Esophagus squamous epithelium (tissue), 5 donors: ENCODE results near the gene GTPBP6. TPM values are rescaled to one million over a fixed set of nuclear protein-coding genes. Genes with fewer than 3 reads are reported as not detected.

Experiments used
- DNase-seq: peaks from one replicate; lab custom pipeline; 2025; lab: John Stamatoyannopoulos, UW
- H3K27ac ChIP-seq, 4 donors: fragments of 200-600 bp; sonication (generic); one replicate each; pipeline ENCODE4 v1.5.1; 2016 to 2019; ENCODE audit warnings: mild to moderate bottlenecking in 1 of 4
- H3K27me3 ChIP-seq, 4 donors: fragments of 200-600 bp; sonication (generic); 1 replicate in 3 of 4; 2 replicates in 1 of 4; pipeline versions ENCODE4 v1.5.1 to v1.6.0; 2017 to 2021; ENCODE audit warnings: antibody characterized with exemption in 1 of 4
- H3K36me3 ChIP-seq, 3 donors: fragments of 200-600 bp; sonication (generic); one replicate each; pipeline ENCODE4 v1.5.1; 2016 to 2019
- H3K4me1 ChIP-seq, 3 donors: fragments of 200-600 bp; sonication (generic); one replicate each; pipeline ENCODE4 v1.5.1; 2017 to 2019
- H3K4me3 ChIP-seq, 4 donors: fragments of 200-600 bp; sonication (generic); 1 replicate in 3 of 4; 2 replicates in 1 of 4; pipeline ENCODE4 v1.5.1; 2016 to 2019; ENCODE audit warnings: mild to moderate bottlenecking in 2 of 4, moderate library complexity in 1 of 4
- H3K9me3 ChIP-seq, 3 donors: fragments of 200-600 bp; sonication (generic); one replicate each; pipeline ENCODE4 v1.5.1; 2016 to 2019
- POLR2A ChIP-seq, 4 donors: fragments of 450-650 bp; IDR thresholded peaks; one replicate each; pipeline ENCODE4 v1.6.1; 2017; ENCODE audit warnings: antibody characterized with exemption in 4 of 4, mild to moderate bottlenecking in 4 of 4, moderate library complexity in 3 of 4
- WGBS, 2 donors: methylation state at CpG; one replicate each; pipeline ENCODE4 v1.1.5; 2018; 5-methylcytosine and 5-hydroxymethylcytosine counted together
- intact Hi-C: fragments of 100-400 bp; cut with DNase I; formaldehyde crosslinking; loops from one replicate; pipeline ENCODE4 v1.15.0; 2022
- total RNA-seq, 4 donors: library from RNA; depleted of rRNA; stranded (reverse); fragments of >200 nt; gene quantifications; one replicate each; pipeline ENCODE4 v1.1.0, GENCODE V29; 2016
- TF ChIP-seq, protein P1 (sequence below), 6 experiments: fragments of 450-650 bp in 4 of 6; fragments of 200-600 bp in 2 of 6; sonication (generic) in 2 of 6; IDR thresholded peaks; one replicate each; pipeline ENCODE4 v1.5.1; 2016 to 2019; ENCODE audit warnings: antibody characterized with exemption in 6 of 6, mild to moderate bottlenecking in 4 of 6, moderate library complexity in 4 of 6
- donor health status: DM: yes; HTN: yes; CAD: no.

The GTPBP6 gene
- total RNA-seq, 4 donors from 2014 or later: 22.2 to 45.4 (median 28.0) TPM

DNA sequence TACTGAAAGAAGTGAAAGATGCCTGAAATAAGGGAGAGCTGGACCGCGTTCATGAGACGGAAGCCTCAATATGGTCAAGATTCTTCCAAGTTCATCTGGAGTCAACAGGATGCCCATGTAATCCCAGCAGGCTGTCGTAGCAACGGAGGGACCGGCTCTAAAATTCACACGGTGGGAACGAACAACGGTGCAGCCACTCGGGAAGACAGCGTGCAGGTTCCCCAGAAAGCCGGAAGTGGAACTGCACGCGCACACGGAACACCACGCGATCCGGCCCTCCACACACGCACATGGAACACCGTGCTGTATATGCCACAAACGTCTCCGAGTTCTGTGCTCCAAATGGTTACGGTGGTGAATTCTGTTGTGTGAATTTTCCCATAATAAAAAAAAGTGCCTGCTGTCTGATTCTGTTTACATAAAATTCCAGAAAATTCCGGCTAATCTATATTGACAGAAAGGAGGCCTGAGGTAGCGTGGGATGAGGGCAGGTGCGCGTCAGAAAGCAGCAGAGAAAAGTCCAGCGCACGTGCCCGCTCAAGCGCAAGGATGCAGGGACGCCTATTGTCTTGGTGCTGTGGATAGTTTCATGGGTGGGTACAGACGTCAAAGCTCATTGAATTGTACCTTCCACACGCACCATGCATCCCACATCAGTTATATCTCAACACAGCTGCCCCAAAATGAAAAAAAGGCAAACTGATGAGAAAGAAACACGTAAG is 36.9 kb upstream of the GTPBP6 start:
- Histone ChIP-seq H3K27me3 (no peaks in the 10 kb centered on the region), H3K4me1 (no peaks in the 10 kb centered on the region), H3K36me3 (peaks cover 0 to 58% (median 0%) of the 10 kb centered on the region in 3 donors), H3K27ac (no peak overlapping the region), H3K4me3 (no peak overlapping the region), H3K9me3 (peaks cover 0 to 12% (median 11%) of the 10 kb centered on the region in 3 donors)
- 93 to 95% methylated on average over 35 of the region's 35 CpGs for WGBS, 2 donors
- intact Hi-C loops: no loop called here
- TF ChIP-seq POLR2A (IDR thresholded peaks at IDR 0.05): no peak
- TF ChIP-seq, protein P1, sequence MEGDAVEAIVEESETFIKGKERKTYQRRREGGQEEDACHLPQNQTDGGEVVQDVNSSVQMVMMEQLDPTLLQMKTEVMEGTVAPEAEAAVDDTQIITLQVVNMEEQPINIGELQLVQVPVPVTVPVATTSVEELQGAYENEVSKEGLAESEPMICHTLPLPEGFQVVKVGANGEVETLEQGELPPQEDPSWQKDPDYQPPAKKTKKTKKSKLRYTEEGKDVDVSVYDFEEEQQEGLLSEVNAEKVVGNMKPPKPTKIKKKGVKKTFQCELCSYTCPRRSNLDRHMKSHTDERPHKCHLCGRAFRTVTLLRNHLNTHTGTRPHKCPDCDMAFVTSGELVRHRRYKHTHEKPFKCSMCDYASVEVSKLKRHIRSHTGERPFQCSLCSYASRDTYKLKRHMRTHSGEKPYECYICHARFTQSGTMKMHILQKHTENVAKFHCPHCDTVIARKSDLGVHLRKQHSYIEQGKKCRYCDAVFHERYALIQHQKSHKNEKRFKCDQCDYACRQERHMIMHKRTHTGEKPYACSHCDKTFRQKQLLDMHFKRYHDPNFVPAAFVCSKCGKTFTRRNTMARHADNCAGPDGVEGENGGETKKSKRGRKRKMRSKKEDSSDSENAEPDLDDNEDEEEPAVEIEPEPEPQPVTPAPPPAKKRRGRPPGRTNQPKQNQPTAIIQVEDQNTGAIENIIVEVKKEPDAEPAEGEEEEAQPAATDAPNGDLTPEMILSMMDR (IDR thresholded peaks at IDR 0.05): no peak
- no peak for DNase-seq

DNA sequence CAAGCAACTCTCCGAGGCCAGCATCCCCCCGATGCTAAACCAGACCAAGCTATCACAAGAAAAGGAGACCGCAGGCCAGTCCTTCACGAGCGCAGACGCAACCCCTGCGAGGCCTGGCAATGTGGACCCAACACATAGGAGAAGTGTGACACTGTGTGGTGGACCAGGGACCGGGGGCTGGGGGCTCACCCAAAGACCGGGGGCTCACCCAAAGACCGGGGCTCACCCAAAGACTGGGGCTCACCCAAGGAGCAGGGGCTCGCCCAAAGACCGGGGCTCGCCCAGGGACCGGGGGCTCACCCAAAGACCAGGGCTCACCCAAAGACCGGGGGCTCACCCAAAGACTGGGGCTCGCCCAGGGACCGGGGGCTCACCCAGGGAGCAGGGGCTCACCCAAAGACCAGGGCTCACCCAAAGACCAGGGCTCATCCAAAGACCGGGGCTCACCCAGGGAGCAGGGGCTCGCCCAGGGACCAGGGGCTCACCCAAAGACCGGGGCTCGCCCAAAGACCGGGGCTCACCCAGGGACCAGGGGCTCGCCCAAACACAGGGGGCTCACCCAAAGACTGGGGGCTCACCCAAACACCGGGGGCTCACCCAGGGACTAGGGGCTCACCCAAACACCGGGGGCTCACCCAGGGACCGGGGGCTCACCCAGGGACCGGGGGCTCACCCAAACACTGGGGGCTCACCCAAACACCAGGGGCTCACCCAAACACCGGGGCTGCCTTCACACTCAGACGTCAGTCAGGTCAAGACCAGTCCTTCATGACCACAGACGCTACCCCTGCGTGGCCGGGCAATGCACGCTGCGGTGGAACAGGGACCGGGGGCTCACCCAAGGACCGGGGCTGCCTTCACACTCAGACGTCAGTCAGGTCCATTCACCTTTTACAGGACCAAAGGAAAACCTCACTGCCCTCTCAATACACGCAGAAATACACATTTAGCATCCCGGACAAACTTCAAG is 35.3 kb upstream of the GTPBP6 start:
- Histone ChIP-seq H3K36me3 (peaks cover 0 to 46% (median 0%) of the 10 kb centered on the region in 3 donors), H3K4me1 (no peaks in the 10 kb centered on the region), H3K4me3 (no peak overlapping the region), H3K9me3 (no peaks in the 10 kb centered on the region), H3K27me3 (no peaks in the 10 kb centered on the region), H3K27ac (no peak overlapping the region)
- no peak for DNase-seq
- intact Hi-C loops: no loop called here
- WGBS, 2 donors: 91 to 95% methylated on average over 12 to 18 of the region's 39 CpGs
- no peak for TF ChIP-seq POLR2A (IDR thresholded peaks at IDR 0.05)
- TF ChIP-seq, protein P1 (IDR thresholded peaks at IDR 0.05): no peak

DNA sequence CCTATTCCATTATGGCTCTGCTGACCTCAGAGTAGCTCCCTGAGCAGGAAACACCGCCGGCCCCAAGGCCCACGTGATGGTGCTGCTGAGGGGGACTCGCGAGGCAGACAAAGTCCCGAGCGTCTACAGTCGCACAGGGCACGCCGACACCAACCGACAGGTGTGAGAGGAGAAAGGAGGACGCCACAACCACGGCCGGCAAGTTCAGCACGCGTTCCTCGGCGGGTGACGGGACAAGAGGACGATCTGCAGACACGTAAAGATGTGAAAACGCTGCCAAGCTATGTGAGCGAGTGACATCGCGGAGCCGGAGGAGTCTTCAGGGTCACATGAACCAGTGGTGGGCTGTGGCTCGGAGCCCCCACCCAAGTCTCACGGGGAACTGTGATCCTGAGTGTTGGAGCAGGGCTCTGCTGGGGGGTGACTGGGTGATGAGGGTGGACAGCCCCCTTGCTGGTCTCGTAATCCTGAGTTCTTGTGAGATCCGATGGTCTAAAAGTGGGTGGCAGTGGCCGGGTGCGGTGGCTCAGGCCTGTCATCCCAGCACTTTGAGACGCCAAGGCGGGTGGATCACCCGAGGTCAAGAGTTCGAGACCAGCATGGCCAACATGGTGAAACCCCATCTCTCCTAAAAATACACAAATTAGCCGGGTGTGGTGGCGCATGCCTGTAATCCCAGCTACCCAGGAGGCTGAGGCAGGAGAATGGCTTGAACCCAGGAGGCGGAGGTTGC is 34.2 kb upstream of the GTPBP6 start:
- Histone ChIP-seq H3K27ac (no peak overlapping the region), H3K36me3 (peaks cover 0 to 38% (median 0%) of the 10 kb centered on the region in 3 donors), H3K9me3 (no peaks in the 10 kb centered on the region), H3K4me3 (no peak overlapping the region), H3K27me3 (no peaks in the 10 kb centered on the region), H3K4me1 (no peaks in the 10 kb centered on the region)
- DNase-seq: no peak
- intact Hi-C loops: no loop called here
- TF ChIP-seq, protein P1 (IDR thresholded peaks at IDR 0.05): no peak
- TF ChIP-seq POLR2A (IDR thresholded peaks at IDR 0.05): no peak
- 86 to 98% methylated on average over 11 to 24 of the region's 39 CpGs for WGBS, 2 donors

DNA sequence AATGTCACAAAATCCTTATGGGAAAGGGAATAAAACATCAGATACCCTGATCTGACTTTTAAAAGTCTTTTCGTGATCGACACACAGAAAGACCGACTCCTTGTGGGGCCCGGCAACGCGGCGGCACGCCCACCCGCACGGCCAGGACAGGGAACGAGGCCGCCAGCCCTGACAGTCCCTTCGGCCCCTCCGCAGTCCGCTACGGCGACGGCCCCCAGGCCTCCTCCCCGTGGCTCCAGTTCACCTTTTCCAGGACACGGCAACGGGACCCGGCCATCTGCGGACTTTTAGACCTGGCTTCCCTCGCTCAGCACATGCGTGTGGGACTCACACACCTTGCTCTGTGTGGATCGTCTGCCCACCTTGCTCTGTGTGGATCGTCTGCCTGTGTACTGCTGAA is 33.6 kb upstream of the GTPBP6 start:
- TF ChIP-seq, protein P1 (IDR thresholded peaks at IDR 0.05): no peak
- no peak for TF ChIP-seq POLR2A (IDR thresholded peaks at IDR 0.05)
- Histone ChIP-seq H3K36me3 (peaks cover 0 to 42% (median 0%) of the 10 kb centered on the region in 3 donors), H3K4me3 (no peak overlapping the region), H3K27me3 (no peaks in the 10 kb centered on the region), H3K4me1 (no peaks in the 10 kb centered on the region), H3K27ac (no peak overlapping the region), H3K9me3 (no peaks in the 10 kb centered on the region)
- intact Hi-C loops: no loop called here
- DNase-seq: no peak
- WGBS, 2 donors: 91 to 98% methylated on average over 16 to 26 of the region's 27 CpGs
